Adrenal gland (tissue), 12 donors: ENCODE measurements around the gene YAP1. TPM values are rescaled to one million over a fixed set of nuclear protein-coding genes. Genes with fewer than 3 reads are reported as not detected.

ENCODE experiments used
- DNase-seq, 7 donors: peaks; one replicate each; pipeline ENCODE4 v3.0.0-alpha.2; 2019 to 2020
- H3K27ac ChIP-seq, 5 donors: fragments of 200-600 bp; sonication (generic) in 4 of 5; 1 replicate in 3 of 5; 2 replicates in 2 of 5; pipeline versions ENCODE4 v1.5.1 to v1.8.0; 2016 to 2020; ENCODE audit warnings: mild to moderate bottlenecking in 1 of 5
- H3K27me3 ChIP-seq: fragments of 200-600 bp; 2 replicates; pipeline ENCODE4 v1.8.0; 2021
- H3K36me3 ChIP-seq, 2 donors: fragments of 200-600 bp; replicated peaks in 1 of 2; 1 replicate in 1 of 2; 2 replicates in 1 of 2; pipeline versions ENCODE4 v1.5.1 to v1.8.0; 2018 to 2022
- H3K4me1 ChIP-seq, 2 donors: fragments of 200-600 bp; replicated peaks in 1 of 2; 1 replicate in 1 of 2; 2 replicates in 1 of 2; pipeline versions ENCODE4 v1.5.1 to v1.8.0; 2018 to 2021
- H3K4me3 ChIP-seq, 4 donors: fragments of 200-600 bp; sonication (generic) in 3 of 4; one replicate each; pipeline ENCODE4 v1.5.1; 2016 to 2018
- H3K9me3 ChIP-seq, 3 donors: fragments of 200-600 bp; sonication (generic) in 1 of 3; replicated peaks in 1 of 3; 1 replicate in 2 of 3; 2 replicates in 1 of 3; pipeline versions ENCODE4 v1.5.1 to v1.8.0; 2016 to 2021
- CTCF ChIP-seq, 6 experiments: fragments of 450-650 bp in 4 of 6; fragments of 200-600 bp in 2 of 6; sonication (generic) in 1 of 6; IDR thresholded peaks; 1 replicate in 5 of 6; 2 replicates in 1 of 6; pipeline versions ENCODE4 v1.5.1 to v1.8.0; 2016 to 2021; ENCODE audit warnings: antibody characterized with exemption in 6 of 6, mild to moderate bottlenecking in 2 of 6, moderate library complexity in 1 of 6
- POLR2A ChIP-seq, 2 donors: fragments of 450-650 bp; IDR thresholded peaks; one replicate each; pipeline ENCODE4 v1.6.1; 2017; ENCODE audit warnings: antibody characterized with exemption in 2 of 2, mild to moderate bottlenecking in 2 of 2, moderate library complexity in 1 of 2
- WGBS, 4 donors: extraction: QIAGEN DNeasy Blood & Tissue Kit in 2 of 4; methylation state at CpG; one replicate each; pipeline versions ENCODE4 v1.1.5 to v1.1.7; 2013 to 2017; 5-methylcytosine and 5-hydroxymethylcytosine counted together
- intact Hi-C, 2 donors: fragments of 100-400 bp; cut with DNase I; formaldehyde crosslinking; loops; one replicate each; pipeline versions ENCODE4 v1.14.1 to v1.15.0; 2022 to 2023
- polyA plus RNA-seq, 3 donors: library from polyadenylated mRNA; stranded (reverse); fragments of 200-250 nt in 2 of 3; fragments of 350-450 nt in 1 of 3; fragmentation: Illumina TruSeq in 1 of 3; extraction: RNeasy Lipid Tissue Mini Kit (QIAGEN cat#74804) in 1 of 3; gene quantifications; one replicate each; pipeline ENCODE4 v1.2.3, GENCODE V29; 2013 to 2014
- total RNA-seq, 9 donors: library from RNA; depleted of rRNA in 4 of 9; stranded (reverse); fragments of >200 nt in 4 of 9; fragments of 120-200 nt in 1 of 9; fragmentation: NEBNext Ultra II Directional in 1 of 9; extraction: Animal tissue kit (Norgen Biotek cat#: 25700) in 1 of 9; gene quantifications; one replicate each; pipeline versions ENCODE4 v1.1.0 to v1.2.4, GENCODE V29; 2013 to 2023
- donor health status: healthy with polysubstance abuse.
- donor health status: Bipolar disorder and iron deficiency.
- donor health status: DM: yes; HTN: yes; CAD: no.
- donor health status: DM: no; HTN: no; CAD: no.
- donor health status: DM: no; HTN: no; CAD: no.
- donor health status: DM: yes; HTN: yes; CAD: no.

YAP1 gene
- total and polyA plus RNA-seq, 12 donors = 16.3 to 135 (median 82.9) TPM

GRCh38 chr11:102064316-102064715 is 45.9 kb upstream of the YAP1 start:
- TF ChIP-seq POLR2A (IDR thresholded peaks at IDR 0.05) = no peak
- no peak for TF ChIP-seq CTCF (IDR thresholded peaks at IDR 0.05)
- H3K4me1 ChIP-seq = no peaks in the 10 kb centered on the region
- H3K27ac ChIP-seq = no peak overlapping the region
- no peak overlapping the region for H3K4me3 ChIP-seq
- H3K9me3 ChIP-seq = no peaks in the 10 kb centered on the region
- WGBS, 4 donors = 89 to 96% (median 95%) methylated on average over 2 of the region's 2 CpGs
- no peak for DNase-seq
- H3K36me3 ChIP-seq = no peaks in the 10 kb centered on the region
- intact Hi-C loops = no loop called here
- H3K27me3 ChIP-seq = no peaks in the 10 kb centered on the region

- intact Hi-C loops = no loop called here
- TF ChIP-seq CTCF (IDR thresholded peaks at IDR 0.05) = no peak
- 0 to 92% (median 22%) methylated on average over 1 of the region's 1 CpG for WGBS, 4 donors
- H3K36me3 ChIP-seq = no peaks in the 10 kb centered on the region
- H3K4me1 ChIP-seq = no peaks in the 10 kb centered on the region
- H3K9me3 ChIP-seq = peaks cover 0 to 12% (median 10%) of the 10 kb centered on the region in 3 donors
- no peak overlapping the region for H3K27ac ChIP-seq
- no peak overlapping the region for H3K4me3 ChIP-seq
- DNase-seq = no peak
- no peaks in the 10 kb centered on the region for H3K27me3 ChIP-seq
Measured at GRCh38 chr11:102070766-102071165, 39.5 kb upstream of the YAP1 start.

- no peak overlapping the region for H3K4me3 ChIP-seq
- H3K27ac ChIP-seq = no peak overlapping the region
- DNase-seq = no peak
- H3K36me3 ChIP-seq = no peaks in the 10 kb centered on the region
- no peak for TF ChIP-seq POLR2A (IDR thresholded peaks at IDR 0.05)
- TF ChIP-seq CTCF (IDR thresholded peaks at IDR 0.05) = no peak
- H3K9me3 ChIP-seq = peaks cover 0 to 12% (median 10%) of the 10 kb centered on the region in 3 donors
- H3K27me3 ChIP-seq = no peaks in the 10 kb centered on the region
- 69 to 77% (median 73%) methylated on average over 1 of the region's 1 CpG for WGBS, 4 donors
- H3K4me1 ChIP-seq = no peaks in the 10 kb centered on the region
- intact Hi-C loops = no loop called here
Measured at GRCh38 chr11:102071497-102072472, 38.5 kb upstream of the YAP1 start.

- peaks cover 0 to 12% (median 10%) of the 10 kb centered on the region in 3 donors for H3K9me3 ChIP-seq
- DNase-seq = no peak
- intact Hi-C loops = no loop called here
- H3K4me3 ChIP-seq = no peak overlapping the region
- no peak overlapping the region for H3K27ac ChIP-seq
- no peaks in the 10 kb centered on the region for H3K27me3 ChIP-seq
- WGBS, 4 donors = 88 to 94% (median 90%) methylated on average over 2 of the region's 2 CpGs; no CpG with 5 or more reads in 1 of the 4 donors
- H3K4me1 ChIP-seq = no peaks in the 10 kb centered on the region
- no peak for TF ChIP-seq POLR2A (IDR thresholded peaks at IDR 0.05)
- H3K36me3 ChIP-seq = no peaks in the 10 kb centered on the region
Measured at GRCh38 chr11:102073253-102073652, 37.0 kb upstream of the YAP1 start.
